T-helper 1 cell treated with Interleukin-12 subunit alpha and Interleukin-12 subunit beta and Interleukin-4 antibody, amounts not matched to agents 30 ng/mL and 1 ng/mL, for 36 hours (primary cell): ENCODE data around the gene ACBD6. TPM values are rescaled to one million over a fixed set of nuclear protein-coding genes. Genes with fewer than 3 reads are reported as not detected.

Experiments
- intact Hi-C: fragments of 100-400 bp; cut with micrococcal nuclease; formaldehyde crosslinking; loops from one replicate; pipeline ENCODE4 v1.15.1; 2024
- total RNA-seq: library from RNA; stranded (reverse); gene quantifications from 2 replicates; pipeline ENCODE4 v1.2.3, GENCODE V29; 2022

The ACBD6 gene
- total RNA-seq, 1 donor from 2014 or later, result 41.8 TPM

DNA sequence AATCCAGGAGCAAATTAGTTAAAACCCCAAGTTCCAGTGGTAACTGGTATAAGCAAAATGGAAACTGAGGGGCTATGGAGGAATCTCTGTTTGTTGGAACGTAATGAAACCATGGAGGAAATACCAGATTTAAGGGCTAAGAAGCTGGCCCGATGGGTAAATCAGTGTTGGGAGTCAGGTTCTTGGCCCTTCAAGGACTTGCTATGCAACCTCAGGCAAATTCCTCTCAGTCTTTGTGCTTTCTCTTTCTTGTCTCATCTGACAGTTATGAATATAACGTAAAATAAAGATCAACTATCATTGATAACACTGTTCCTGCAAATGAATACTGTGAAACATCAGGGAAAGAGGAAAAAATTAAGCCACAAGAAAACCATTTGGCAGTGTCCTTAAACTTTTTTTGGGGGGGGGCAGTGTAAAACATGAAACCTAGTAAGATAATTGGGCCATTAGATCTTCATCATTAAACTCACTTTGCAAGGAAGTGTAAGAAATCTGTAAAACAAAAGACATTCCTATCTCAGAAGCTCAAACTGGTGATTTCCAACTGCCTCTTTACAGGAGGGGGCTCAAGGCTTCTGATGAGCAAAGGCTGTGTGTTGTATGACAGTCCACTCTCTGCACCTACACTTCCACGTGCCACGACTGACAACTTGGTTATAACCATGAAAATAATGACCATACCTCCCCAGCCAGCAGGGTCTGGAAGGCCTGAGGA, 224.7 kb downstream of the ACBD6 start:
- intact Hi-C loops, result no loop called here

DNA sequence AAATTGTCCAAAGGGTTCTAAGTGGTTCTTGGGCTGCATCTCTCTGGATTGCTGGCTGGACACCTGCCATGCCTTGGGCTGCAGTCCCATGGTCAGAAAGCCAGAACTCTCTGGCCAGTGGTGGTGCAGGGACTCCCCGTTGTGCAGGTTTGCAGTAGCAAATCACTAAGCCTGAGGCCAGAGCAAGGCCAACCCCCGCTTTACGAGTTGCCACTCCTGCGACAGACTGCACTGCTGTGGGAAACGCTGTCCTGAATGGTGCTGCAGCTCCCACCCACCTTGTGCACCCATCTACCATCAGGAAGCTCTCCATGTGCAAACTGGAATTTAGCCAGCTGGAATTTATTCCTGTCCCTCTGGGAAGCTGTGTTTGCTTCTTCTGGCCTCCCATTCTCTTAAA, 226.7 kb downstream of the ACBD6 start:
- intact Hi-C loops, result no loop called here

DNA sequence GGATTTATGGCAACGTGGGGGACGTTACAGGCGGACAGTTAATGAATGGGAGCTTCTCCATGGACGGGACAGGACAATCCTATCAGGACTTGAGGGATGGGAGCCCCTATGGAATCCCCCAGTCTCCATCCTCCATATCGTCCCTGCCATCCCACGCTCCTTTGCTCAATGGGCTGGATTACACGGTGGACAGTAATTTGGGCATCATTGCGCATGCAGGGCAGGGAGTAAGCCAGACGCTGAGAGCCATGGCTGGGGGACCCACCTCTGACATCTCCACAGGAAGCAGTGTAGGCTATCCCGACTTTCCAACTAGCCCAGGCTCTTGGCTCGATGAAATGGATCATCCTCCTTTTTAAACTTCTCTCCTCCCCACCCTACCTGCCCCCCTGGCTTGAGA, 228.2 kb downstream of the ACBD6 start:
- intact Hi-C loops, result no loop called here

DNA sequence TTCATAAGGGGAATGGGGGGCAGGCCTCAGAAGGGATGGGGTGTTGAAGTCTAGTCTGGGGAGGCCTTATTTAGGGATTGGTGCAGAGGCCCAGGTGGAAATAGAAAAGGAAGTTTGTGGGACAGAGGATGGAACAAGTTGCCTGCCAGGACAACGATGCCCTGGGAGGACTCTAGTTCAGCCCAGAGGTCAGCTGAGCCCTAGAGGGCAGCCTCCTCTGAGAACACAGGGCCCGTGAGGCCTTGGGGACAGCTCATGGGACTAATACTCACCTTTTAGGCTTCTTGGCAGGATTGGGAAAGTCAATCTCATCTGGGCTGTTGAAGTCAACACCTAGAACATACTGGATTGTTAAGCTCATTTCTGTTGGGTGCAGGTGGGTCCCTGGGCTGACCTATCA, 229.3 kb downstream of the ACBD6 start:
- intact Hi-C loops, result no loop called here

DNA sequence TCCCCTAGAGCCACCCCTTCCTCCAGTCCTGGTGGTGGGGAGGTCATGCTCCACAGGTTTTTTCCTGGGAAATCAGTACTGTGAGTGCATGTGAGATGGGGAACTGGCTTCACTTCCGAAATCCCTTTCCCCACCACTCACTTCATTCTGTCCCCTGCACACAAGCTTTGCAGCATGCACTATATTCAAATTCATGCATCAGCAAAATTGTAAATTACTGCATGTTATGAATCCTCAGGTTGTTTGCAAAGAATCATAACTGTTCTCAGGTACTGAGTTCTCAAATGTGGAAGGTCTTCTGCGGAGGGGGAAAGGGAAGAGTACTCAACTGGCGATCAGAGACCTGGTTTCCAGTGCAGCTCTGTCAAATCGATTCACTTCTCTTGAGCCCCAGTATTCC, 230.0 kb downstream of the ACBD6 start:
- intact Hi-C loops, result no loop called here

DNA sequence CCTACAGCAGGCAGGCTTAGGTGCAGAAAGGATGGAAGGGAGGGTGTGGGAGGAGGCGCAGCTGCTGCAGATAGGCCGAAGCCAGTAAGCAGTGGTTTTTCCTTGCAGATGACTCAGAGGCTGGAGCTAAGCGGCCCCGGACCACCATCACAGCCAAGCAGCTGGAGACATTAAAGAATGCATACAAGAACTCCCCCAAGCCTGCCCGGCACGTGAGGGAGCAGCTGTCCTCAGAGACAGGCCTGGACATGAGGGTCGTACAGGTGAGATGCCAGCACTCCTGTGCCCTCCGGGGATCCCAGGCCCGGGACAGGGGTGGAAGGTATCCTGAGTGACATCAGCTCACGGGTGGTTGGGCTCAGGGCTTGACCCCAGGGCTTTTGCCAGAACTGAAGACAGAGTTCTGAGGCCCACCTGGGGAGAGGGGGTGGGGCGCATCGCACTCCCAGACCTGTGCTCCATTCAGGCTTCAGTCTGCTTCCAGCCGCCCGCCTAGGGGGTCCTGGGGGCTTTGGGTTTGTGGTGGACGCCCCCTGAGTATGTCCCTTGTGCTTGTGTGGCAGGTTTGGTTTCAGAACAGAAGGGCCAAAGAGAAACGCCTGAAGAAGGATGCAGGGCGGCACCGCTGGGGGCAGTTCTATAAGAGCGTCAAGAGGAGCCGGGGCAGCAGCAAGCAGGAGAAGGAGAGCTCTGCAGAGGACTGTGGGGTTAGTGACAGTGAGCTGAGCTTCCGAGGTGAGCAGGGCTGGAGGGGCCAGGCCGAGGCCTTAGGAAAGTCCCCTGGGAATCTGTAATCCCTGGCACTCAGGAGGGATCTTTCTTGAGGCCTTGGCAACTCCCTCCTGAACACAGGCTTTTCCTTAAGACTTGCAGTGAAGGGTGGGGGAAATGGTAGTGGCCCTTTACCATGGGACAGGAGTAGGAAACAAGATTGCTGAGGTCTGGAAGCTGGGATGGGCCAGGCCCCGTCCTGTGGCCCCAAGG, 230.8 kb downstream of the ACBD6 start:
- intact Hi-C loops, result no loop called here

DNA sequence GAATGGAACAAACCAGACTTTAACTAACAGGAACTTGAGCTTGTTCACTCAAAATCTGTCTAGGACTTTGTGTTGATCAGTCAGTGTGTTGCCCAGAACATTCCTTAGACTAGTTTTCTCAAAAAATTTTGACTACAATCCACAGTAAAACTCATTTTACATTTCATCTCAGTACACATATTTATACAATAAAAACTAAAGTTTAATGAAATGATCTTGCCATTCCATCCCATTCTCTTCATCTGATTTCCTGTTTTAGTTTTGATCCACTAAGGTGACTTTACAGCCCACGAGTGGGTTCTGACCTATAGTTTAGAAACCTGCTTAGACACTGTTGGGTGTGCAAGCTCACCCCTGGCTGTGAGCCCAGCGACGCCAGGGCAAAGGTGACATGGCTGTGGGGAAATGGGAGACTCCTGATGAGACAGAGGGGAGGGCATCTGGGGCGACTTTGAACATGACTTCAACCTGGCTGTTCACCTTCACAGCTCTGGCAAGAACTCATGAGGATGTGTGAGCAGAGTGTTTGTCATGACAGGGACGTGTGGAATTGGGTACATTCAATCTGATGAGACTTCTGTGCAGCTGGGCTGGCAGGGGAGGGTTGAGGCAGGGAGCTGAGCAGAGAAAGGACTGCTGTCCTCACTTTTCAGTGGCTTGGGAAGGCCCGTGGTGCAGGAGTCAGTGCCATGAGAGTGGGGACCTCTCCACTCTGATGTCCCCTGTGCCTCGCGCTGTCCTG, 231.7 kb downstream of the ACBD6 start:
- intact Hi-C loops, result no loop called here

DNA sequence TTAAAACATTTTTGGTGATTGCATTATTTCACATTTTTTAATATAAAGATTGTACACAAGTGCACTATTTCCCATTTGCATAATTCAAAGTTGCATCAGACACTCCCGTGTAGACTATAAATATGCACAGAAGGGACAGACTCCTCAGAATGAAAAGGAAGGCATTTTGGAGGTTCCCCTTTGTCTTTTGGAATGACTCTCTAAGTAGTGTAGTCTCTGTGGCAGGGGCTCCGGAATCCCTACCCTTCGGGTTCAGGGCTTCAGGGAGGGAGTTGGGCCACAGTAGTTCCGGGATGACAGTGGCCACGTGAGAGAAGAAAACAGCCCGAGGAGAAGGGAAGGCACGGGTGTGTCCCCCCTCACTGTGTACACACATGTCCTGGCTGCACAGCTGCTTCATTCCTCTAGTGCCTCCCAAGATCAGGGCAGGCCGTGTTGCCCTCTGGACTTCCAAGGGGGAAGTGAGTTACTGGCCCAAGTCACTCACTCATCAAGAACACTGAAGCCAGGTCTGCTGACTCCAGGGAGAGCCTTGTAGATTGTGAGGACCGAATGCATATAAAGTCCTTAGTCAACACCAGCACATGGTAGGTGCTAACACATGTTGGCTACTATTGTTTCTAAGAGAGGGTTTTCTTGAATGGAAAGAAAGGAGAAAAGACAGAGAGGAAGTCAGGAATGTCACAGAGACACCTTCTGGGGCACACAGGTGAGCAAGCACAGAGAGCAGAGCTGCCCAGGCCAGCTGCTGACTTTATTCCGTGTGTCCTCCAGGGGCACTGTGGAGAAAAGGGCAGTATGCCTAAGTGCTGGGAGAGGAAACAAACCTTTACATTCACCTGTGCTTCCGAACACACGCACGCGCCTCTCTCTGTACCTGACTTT, 232.5 kb downstream of the ACBD6 start:
- intact Hi-C loops, result no loop called here

DNA sequence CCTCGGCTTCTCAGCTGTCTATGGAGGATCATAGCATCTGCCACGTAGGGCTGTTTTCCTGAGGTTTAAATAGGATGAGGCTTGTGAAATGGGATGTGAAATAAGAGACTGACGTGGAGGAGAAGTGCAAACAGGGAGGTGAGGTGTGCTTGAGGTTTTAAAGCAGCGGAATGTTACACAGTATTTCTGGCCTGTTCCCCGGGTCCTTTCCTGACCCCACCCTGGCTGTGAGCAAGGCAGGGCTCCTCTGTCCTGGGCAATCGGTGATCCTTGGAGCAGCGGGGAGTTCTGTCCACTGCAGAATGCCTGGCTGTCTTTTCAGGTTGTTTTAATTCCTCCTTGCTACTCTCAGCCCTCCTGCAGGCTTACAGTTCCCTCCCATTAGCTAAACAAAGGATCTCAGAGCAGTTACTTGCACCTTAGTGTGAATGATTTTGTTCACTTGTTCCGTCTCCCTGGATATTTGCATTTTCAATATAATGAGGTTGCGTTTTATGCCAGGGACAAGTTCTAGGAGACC, 233.8 kb downstream of the ACBD6 start:
- intact Hi-C loops, result no loop called here

DNA sequence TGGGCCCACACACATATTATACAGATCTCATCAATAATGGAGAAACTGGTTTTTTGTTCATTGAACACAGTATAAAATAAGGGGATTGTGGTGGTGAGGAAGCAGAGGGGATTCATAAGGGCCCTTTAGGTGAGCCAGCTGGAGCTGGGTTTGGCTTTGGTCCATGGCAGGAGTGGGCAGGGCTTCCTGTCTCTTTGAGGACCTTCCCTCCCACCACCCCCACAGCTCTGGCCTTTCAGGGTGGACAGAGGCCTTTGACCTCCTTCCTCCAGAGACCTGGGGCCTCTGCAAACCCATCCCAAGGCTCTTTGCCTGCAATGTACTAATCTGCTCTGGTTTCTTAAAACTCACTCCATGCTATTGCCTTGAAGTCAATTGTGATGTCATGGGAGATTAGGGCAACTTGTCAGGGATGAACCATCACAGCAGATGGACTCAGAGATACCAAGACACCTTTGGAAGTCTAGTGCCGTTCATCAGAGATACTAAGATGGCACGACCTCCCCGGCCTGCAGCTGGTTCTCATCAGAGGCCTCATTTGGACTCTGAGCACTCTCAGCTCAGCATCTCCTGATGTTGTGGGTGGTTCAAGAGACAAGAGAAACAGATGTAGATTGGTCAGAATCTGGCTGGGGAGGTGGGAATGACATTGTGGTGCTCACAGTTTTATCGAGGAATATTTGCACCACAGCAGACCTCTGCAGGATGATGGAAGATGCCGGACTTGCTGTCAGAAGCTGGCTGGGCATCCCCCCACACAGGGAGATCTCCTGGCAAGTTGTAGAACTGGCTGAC, 234.4 kb downstream of the ACBD6 start:
- intact Hi-C loops, result no loop called here

DNA sequence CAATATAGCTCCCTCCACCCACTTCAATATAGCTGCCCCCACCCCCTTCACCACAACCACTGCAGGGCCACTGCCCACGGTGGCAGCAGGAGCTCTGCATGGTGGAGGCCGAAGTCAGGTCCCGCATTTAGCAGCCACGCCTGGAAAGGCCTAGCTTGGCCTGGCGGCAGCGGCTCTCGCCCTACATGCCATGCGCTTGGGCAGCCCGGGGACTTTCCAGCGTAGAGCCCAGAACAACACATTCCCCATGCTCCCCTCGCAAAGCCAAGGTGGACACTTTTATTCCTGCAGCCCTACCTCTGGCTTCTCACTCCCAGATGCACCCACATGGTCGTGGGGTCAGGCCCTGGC, 235.2 kb downstream of the ACBD6 start:
- intact Hi-C loops, result no loop called here

DNA sequence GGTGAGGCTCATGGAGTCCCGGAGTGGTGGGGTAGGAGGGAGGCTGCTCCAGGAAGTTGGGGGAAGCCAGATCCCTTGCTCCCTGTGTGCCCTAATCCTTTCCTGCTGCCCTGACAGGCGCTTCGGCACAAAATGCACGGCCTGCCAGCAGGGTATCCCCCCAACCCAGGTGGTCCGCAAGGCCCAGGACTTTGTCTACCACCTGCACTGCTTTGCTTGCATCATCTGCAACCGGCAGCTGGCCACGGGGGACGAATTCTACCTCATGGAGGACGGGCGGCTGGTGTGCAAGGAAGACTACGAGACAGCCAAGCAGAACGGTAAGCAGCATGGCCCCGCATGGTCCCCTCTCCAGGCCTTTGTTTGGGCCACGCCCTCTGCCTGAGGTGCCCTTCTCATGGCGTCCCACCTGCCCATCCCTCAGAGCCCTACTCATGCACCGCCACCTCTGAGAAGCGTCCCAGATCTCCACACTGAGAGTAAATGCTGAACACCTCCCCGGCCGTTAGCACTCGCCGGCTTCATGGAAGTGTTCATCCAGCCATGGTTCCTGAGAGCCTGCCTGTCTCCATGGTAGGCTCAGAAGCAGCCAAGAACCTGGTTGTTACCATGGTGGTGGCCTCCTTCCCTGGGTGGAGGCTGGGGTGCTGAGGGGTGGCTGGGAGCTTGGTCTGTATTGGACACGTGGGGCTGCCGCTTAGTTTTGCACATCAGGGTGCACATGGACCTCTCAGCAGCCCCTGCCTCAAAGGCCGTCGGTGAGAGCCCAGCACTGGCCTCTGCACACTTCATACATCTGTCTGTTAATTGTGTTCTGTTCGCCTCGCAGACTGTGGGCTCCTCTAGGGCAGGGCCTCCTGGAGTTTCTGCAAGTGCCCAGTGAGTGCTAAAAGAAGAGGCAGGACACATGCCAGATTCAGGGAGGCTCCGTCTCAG, 235.8 kb downstream of the ACBD6 start:
- intact Hi-C loops, result no loop called here

DNA sequence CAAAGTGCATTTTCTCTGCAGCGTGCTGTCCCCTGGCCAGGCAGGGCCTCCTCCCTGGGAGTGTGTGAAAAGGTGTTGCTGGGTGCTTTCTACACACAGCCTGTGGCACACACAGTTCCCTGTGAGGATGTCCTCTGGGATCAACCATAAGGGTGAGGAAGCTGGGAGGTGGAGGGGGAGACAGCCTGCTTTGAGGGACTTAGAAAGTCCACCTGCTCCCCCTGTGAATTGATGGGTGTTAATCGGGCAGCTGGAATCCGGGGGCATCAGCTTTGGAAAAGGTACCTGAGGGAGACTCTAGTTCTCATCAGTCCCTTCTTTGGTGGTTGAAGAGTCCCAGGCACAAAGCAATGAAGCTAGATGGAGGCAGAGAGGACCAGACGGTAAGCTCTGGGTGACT, 236.5 kb downstream of the ACBD6 start:
- intact Hi-C loops, result no loop called here

DNA sequence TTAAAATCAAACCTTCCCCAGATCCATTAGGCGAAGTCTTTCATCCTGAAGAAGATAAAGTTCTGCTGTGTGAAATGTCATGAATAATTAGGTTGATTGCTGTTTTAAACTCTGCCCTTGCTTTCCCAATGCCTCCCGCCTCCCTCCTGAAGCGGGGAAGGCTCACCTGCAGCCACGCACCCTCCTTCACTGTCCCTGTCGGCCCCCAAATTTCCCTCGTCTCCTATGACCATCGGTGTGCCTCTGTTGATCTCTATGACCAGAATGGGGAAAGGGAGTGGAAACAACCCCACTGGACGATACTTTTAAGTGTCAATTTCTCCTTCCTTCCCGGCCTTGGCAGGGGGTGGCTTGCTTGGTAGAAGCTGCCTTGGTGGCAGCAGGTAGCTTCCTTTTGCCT, 237.2 kb downstream of the ACBD6 start:
- intact Hi-C loops, result no loop called here

DNA sequence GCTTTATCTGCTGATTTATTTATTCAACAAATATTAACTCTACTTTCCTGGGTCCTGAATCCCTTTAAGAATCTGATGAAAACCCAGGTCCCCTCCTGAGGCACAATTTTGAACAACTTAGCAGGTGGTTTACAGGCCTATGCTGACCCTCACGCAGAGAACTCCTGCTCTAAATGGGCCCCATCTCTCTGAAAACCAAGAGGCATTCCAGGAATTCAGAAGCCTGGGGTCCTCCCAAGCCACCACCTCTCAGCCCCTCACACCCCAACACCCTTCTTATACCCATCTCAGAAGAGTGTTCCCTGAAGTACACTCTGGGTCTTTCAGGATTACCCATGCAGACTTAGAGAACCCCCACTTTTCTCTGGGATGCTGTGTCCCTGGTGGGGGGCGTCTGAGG, 237.8 kb downstream of the ACBD6 start:
- intact Hi-C loops, result no loop called here

DNA sequence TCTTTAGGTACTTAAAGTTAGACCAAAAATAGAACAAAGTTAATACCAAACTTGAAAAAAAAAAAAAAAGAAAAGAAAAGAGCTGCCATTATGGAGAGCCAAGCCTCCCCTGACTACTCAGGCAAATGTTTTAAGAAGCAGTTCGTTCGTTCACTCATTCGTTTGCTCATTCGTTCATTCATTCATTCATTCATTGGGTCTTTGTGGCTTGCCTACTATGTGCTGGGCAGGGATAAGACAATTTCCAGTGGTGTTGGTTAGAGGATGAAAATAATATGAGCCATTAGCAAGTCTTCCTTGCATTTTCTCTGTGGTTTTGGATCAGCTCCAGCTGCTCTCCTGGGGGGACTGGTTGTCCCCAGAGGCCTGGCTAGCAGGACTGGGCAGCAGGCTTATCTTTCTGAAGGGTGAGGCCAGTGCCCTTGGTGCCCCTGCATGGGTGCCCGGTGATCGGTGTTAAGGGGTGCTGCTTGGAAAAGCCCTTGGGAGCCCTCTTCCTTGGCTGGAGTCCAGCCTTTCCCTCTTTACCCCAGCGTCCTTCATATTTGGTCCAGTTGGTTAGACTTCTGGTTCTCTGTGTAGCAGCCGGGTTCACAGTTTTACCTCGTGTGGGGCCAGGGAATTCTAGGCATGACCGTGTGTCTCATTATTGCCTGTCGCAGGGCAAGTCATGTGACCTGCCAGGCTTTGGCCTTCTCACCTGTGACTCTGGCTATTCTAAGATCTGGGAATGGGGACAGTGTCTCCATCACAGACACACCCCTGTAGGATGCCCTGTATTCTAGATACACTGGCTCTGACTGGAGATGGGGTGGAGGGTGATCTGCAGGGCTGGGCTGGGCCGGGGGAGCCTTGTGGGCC, 239.5 kb downstream of the ACBD6 start:
- intact Hi-C loops, result no loop called here

DNA sequence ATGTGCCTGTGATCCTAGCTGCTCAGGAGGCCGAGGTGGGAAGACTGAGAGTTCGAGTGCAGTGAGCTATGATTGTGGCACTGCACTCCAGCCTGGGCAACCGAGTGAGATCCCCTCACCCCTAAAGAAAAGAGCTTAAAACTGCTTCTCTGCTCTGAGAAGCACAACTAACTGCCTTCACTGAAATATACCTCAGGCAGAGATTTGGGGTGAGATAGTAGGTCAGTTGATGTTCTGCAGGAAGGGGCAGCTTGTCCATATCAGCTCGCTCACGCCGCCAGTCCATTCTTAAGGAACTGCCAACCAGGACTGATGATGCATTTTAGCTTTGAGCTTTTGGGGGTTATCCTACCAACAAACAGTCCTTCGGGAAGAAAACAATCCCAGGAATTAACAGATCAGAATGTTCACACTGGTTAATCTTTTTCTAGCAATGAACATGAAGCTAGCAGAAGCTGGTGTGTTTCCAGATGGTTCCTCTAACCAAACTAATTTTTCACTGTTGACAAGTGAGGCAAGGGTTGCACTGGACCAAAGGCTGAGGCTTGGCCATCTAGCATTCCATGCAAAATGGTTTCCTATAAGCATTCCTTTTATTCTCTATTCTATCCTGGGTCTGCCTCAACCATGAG, 240.7 kb downstream of the ACBD6 start:
- intact Hi-C loops, result no loop called here
